K562 (cell line): ENCODE data around the gene KIF23.

Source experiments
- KDM5B ChIP-seq: fragments of 200-600 bp; sonication (generic); IDR thresholded peaks from 2 replicates; pipeline ENCODE4 v1.6.1; 2012; ENCODE audit warnings: low read depth, mild to moderate bottlenecking, moderate library complexity, low read length, control low read depth, inconsistent platforms; ENCODE audit not compliant: insufficient replicate concordance
- POLR2A ChIP-seq: fragments of 450-650 bp; conservative IDR thresholded peaks from 2 replicates; pipeline ENCODE4 v1.6.1; 2016
- SMC3 ChIP-seq: conservative IDR thresholded peaks from 2 replicates; pipeline ENCODE4 v1.6.1; 2011; ENCODE audit warnings: low read depth, low read length, improper control_type of control experiment; ENCODE audit not compliant: insufficient read depth
- TF ChIP-seq, protein P1 (sequence below), 2 experiments: fragments of 450-650 bp in 1 of 2; sonication (generic) in 1 of 2; formaldehyde crosslinking in 1 of 2; IDR thresholded peaks in 1 of 2; conservative IDR thresholded peaks in 1 of 2; 2 replicates each; pipeline versions ENCODE4 v1.6.1 to v1.8.1; 2016 to 2023; ENCODE audit warnings: mild to moderate bottlenecking in 2 of 2, moderate library complexity in 2 of 2, inconsistent platforms in 1 of 2, missing genetic modification reagents in 1 of 2

DNA sequence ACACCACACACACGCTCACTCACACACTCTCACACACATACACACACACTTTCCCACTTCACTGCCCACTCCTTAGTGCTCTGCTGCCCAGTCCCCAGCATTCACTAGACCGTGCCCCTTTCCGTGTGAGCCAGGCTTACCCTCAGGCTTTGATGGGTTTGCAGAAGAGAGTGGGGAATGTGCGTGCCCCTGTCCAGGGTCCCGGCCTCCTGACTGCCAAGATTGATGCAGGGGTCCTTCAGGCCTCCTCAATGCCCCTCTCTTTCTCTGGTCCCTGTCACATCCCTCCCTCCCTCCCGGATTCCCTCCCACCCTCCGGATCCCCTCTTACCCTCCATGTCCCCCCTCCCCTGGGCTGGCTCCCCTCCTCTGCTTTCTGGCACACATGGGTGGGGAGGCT lies 27.9 kb upstream of the KIF23 start:
- no peak for TF ChIP-seq POLR2A
- TF ChIP-seq KDM5B, result no peak
- TF ChIP-seq, protein P1, sequence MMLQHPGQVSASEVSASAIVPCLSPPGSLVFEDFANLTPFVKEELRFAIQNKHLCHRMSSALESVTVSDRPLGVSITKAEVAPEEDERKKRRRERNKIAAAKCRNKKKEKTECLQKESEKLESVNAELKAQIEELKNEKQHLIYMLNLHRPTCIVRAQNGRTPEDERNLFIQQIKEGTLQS (IDR thresholded peaks at IDR 0.05), result no peak
- TF ChIP-seq, protein P1 (CRISPR knock-in tag; conservative IDR thresholded peaks at IDR 0.05), result no peak
- no peak for TF ChIP-seq SMC3
